Coronary artery (tissue), 2 donors: ENCODE measurements around the gene LYST.
"Not testable (repeated sequence)": the region's sequence is repeated elsewhere in the genome, so short reads cannot be mapped to it uniquely, and the experiment has no call there.

Source experiments
- DNase-seq: peaks from one replicate; pipeline ENCODE4 v3.0.0-alpha.2; 2017; ENCODE audit warnings: low spot score
- H3K27ac ChIP-seq, 2 donors: fragments of 200-600 bp; sonication (generic); one replicate each; pipeline ENCODE4 v1.5.1; 2016 to 2019
- H3K4me3 ChIP-seq: fragments of 200-600 bp; sonication (generic); 2 replicates; pipeline ENCODE4 v1.5.1; 2016; ENCODE audit warnings: mild to moderate bottlenecking, moderate library complexity
- CTCF ChIP-seq: fragments of 200-600 bp; sonication (generic); IDR thresholded peaks from one replicate; pipeline ENCODE4 v1.5.1; 2019; ENCODE audit warnings: antibody characterized with exemption

The LYST gene, protein sequence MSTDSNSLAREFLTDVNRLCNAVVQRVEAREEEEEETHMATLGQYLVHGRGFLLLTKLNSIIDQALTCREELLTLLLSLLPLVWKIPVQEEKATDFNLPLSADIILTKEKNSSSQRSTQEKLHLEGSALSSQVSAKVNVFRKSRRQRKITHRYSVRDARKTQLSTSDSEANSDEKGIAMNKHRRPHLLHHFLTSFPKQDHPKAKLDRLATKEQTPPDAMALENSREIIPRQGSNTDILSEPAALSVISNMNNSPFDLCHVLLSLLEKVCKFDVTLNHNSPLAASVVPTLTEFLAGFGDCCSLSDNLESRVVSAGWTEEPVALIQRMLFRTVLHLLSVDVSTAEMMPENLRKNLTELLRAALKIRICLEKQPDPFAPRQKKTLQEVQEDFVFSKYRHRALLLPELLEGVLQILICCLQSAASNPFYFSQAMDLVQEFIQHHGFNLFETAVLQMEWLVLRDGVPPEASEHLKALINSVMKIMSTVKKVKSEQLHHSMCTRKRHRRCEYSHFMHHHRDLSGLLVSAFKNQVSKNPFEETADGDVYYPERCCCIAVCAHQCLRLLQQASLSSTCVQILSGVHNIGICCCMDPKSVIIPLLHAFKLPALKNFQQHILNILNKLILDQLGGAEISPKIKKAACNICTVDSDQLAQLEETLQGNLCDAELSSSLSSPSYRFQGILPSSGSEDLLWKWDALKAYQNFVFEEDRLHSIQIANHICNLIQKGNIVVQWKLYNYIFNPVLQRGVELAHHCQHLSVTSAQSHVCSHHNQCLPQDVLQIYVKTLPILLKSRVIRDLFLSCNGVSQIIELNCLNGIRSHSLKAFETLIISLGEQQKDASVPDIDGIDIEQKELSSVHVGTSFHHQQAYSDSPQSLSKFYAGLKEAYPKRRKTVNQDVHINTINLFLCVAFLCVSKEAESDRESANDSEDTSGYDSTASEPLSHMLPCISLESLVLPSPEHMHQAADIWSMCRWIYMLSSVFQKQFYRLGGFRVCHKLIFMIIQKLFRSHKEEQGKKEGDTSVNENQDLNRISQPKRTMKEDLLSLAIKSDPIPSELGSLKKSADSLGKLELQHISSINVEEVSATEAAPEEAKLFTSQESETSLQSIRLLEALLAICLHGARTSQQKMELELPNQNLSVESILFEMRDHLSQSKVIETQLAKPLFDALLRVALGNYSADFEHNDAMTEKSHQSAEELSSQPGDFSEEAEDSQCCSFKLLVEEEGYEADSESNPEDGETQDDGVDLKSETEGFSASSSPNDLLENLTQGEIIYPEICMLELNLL (N-terminal part only)

GRCh38 chr1:235866205-235866912 lies at the start of gene LYST:
TSS of gene LYST (minus strand) at chr1:235866906. CDS start at chr1:235830417, 36,489 bp downstream.
- DNase-seq: peak; percentile 76
- no peak for TF ChIP-seq CTCF

GRCh38 chr1:235915489-235915888 lies 48.8 kb upstream of the LYST start:
- H3K27ac ChIP-seq, H3K4me3 ChIP-seq, DNase-seq: not testable (repeated sequence)

More at GRCh38 chr1:235866205-235866912, at the start of gene LYST:
- Histone ChIP-seq H3K4me3 (peak within 1 kb of the TSS; percentile 99), H3K27ac (peak within 1 kb of the TSS; percentile 98 to 100)

- no peak overlapping the region for H3K27ac ChIP-seq
- TF ChIP-seq CTCF: no peak
Observed at GRCh38 chr1:235913311-235913710, 46.6 kb upstream of the LYST start.

GRCh38 chr1:235911876-235912275 lies 45.2 kb upstream of the LYST start:
- DNase-seq: no peak
- H3K4me3 ChIP-seq: no peak overlapping the region
- no peak for TF ChIP-seq CTCF
- no peak overlapping the region for H3K27ac ChIP-seq

More at GRCh38 chr1:235913311-235913710, 46.6 kb upstream of the LYST start:
- no peak overlapping the region for H3K4me3 ChIP-seq
- DNase-seq: no peak

GRCh38 chr1:235911300-235911662 lies 44.6 kb upstream of the LYST start:
- no peak for DNase-seq
- H3K27ac ChIP-seq: no peak overlapping the region
- TF ChIP-seq CTCF: no peak

GRCh38 chr1:235910357-235911299 lies 43.9 kb upstream of the LYST start:
- TF ChIP-seq CTCF: no peak
- H3K27ac ChIP-seq: peak overlapping the region; percentile 64 to 82
- no peak overlapping the region for H3K4me3 ChIP-seq
- DNase-seq: no peak

More at GRCh38 chr1:235911300-235911662, 44.6 kb upstream of the LYST start:
- no peak overlapping the region for H3K4me3 ChIP-seq
